Type B pancreatic cell (in vitro differentiated cells): ENCODE measurements around the gene SLC46A1. TPM values are rescaled to one million over a fixed set of nuclear protein-coding genes. Genes with fewer than 3 reads are reported as not detected.
A peak's percentile ranks its signal among the peaks of the same experiment; 100 is the strongest.

Experiments used
- DNase-seq: peaks from one replicate; pipeline ENCODE4 v3.0.0; 2021; ENCODE audit warnings: mixed read lengths; ENCODE audit not compliant: unreplicated experiment; ENCODE audit errors: extremely low spot score
- H3K27ac Mint-ChIP-seq: 2 replicates; pipeline ENCODE4 v1.8.0; 2021; ENCODE audit warnings: mild to moderate bottlenecking, mixed read lengths
- H3K27me3 Mint-ChIP-seq: 2 replicates; pipeline ENCODE4 v1.8.0; 2021; ENCODE audit warnings: mixed read lengths
- H3K36me3 Mint-ChIP-seq: 2 replicates; pipeline ENCODE4 v1.8.0; 2021; ENCODE audit warnings: mixed read lengths
- H3K4me1 Mint-ChIP-seq: one replicate; pipeline ENCODE4 v1.8.0; 2021; ENCODE audit warnings: mixed read lengths; ENCODE audit not compliant: unreplicated experiment
- H3K4me3 Mint-ChIP-seq: 2 replicates; pipeline ENCODE4 v1.8.0; 2021; ENCODE audit warnings: mild to moderate bottlenecking, mixed read lengths
- H3K9me3 Mint-ChIP-seq: 2 replicates; pipeline ENCODE4 v1.8.0; 2021; ENCODE audit warnings: mixed read lengths
- total RNA-seq: library from RNA; stranded (reverse); gene quantifications from 2 replicates; pipeline ENCODE4 v1.2.1, GENCODE V29; 2021; ENCODE audit warnings: low replicate concordance
- TF ChIP-seq, protein P1 (sequence below): fragments of 200-600 bp; sonication (generic); conservative IDR thresholded peaks from 2 replicates; pipeline ENCODE4 v1.5.0; 2021; ENCODE audit warnings: antibody characterized with exemption, mild to moderate bottlenecking

Gene SLC46A1
- total RNA-seq, 1 donor from 2014 or later, result 21.9 TPM

DNA sequence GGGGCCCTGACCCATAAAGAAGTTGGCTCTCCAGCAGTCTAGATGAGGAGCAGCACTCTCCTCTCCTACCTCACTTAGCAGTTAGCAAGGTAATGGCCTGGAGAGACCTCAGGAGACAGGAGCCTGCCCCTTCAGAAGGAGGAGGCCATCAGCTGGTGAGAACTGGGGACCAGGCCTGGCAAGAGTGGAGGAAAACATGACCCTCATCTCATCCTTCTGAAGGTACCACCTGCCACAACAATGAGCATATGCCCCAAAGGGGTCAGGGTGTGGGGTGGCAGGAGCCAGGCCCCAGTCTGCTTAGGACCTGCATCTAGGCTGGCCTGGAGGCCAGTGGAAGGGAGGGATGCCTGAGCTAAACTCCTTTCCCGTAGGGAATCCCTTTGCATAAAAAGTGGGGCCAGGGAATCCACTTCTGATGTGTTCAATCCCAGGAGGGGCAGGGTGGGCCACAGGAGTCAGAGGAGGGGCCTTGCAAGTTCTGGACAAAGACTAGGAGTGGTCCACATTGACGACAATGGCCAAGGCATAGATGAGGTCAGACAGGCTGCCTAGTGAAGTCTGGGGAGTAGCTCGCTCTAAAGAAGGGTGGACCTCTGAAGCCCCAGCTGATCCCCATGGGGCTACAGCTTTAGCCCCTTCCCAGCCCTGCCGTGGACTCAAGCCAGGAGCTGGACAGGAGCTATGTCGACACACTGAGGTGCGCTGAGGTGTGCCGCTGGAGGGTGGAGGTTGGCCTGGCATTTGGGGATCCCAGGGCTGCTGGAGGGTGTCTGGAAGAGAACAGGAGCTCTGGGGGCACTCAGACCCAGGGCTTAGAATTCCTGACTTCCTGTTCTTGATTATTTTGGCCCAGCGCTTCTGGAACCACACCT is 42.0 kb downstream of the SLC46A1 start:
- DNase-seq, result no peak
- Mint-ChIP-seq H3K27ac (no peak overlapping the region), H3K36me3 (peaks cover 5% of the 10 kb centered on the region), H3K4me3 (no peak overlapping the region), H3K27me3 (no peaks in the 10 kb centered on the region), H3K9me3 (no peaks in the 10 kb centered on the region), H3K4me1 (no peaks in the 10 kb centered on the region)
- TF ChIP-seq, protein P1, sequence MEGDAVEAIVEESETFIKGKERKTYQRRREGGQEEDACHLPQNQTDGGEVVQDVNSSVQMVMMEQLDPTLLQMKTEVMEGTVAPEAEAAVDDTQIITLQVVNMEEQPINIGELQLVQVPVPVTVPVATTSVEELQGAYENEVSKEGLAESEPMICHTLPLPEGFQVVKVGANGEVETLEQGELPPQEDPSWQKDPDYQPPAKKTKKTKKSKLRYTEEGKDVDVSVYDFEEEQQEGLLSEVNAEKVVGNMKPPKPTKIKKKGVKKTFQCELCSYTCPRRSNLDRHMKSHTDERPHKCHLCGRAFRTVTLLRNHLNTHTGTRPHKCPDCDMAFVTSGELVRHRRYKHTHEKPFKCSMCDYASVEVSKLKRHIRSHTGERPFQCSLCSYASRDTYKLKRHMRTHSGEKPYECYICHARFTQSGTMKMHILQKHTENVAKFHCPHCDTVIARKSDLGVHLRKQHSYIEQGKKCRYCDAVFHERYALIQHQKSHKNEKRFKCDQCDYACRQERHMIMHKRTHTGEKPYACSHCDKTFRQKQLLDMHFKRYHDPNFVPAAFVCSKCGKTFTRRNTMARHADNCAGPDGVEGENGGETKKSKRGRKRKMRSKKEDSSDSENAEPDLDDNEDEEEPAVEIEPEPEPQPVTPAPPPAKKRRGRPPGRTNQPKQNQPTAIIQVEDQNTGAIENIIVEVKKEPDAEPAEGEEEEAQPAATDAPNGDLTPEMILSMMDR, result no peak

DNA sequence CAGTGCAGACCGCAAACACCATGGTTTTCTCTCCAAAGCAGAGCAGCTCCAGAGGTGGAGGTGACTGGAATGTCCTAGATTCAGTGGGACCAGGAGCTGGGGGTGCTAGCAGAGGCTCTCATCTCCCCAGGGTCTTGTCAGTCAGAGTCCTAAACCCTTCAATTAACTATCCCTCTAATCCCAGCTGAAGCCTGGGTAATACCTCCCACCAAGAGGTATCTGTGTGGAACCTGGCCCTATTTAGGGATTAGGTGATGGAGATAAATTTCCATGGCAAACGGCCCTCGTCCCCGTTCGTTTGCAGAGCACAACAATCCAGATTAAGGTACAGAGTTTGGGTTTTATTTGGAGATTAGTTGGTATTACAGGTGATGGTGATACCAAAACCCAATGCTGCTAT is 42.8 kb downstream of the SLC46A1 start:
- TF ChIP-seq, protein P1, result no peak
- Mint-ChIP-seq H3K4me3 (no peak overlapping the region), H3K9me3 (no peaks in the 10 kb centered on the region), H3K27ac (no peak overlapping the region), H3K36me3 (peaks cover 5% of the 10 kb centered on the region), H3K4me1 (peaks cover 4% of the 10 kb centered on the region), H3K27me3 (no peaks in the 10 kb centered on the region)
- no peak for DNase-seq

DNA sequence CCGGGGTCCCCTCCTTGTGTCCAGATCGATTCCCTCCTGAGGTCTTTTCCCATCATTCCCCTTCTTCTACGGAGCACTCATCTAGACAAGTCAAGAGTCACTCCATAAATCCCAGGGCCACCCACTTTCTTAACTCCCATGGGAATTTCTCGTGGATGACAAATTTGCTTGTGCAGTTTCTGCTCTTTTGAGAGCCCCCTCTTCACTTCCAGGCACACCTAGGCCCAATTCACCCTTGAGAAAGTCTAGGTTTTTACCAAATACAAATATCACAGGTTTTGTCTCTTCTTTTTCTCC is 48.2 kb downstream of the SLC46A1 start:
- DNase-seq, result no peak
- TF ChIP-seq, protein P1, result no peak
- H3K27ac Mint-ChIP-seq, result peak overlapping the region; percentile 92
- peaks cover 17% of the 10 kb centered on the region for H3K4me1 Mint-ChIP-seq
- no peaks in the 10 kb centered on the region for H3K9me3 Mint-ChIP-seq
- peak overlapping the region; percentile 96 for H3K4me3 Mint-ChIP-seq
- no peaks in the 10 kb centered on the region for H3K27me3 Mint-ChIP-seq
- peaks cover 5% of the 10 kb centered on the region for H3K36me3 Mint-ChIP-seq

DNA sequence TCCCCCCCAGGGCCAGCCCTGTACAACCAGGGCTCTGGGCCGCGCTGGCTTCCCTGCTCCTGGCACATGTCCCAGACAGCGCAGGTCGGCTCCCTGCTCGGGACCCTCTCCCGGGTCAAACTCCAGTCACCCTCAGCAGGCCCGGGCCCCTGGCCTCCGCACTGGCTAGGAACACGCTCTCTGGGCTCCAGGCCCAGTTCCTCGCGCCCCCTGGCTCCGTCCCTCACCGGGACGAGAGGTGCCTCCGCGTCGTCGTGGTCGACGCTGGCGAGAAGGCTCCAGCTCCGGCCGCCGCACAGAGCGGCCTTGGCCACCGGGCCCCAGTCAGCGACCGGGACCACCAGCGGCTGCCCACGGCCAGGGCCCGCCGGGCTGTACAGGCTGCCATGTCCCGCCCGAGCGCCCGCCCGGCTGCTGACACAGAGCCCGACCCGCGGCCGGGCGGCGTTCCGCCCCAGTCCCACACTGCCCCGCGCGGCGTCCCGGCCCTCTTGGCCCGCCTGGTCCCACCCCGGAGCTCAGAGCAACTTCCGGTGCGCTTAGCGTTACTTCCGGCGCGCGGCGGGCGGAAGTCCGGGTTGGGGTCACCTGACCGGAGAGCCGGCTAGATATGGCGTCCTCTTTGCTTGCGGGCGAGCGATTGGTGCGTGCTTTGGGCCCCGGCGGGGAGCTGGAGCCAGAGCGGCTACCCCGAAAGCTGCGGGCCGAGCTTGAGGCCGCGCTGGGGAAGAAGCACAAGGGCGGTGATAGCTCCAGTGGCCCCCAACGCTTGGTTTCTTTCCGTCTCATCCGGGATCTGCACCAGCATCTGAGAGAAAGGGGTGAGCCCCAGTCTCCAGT is 48.7 kb downstream of the SLC46A1 start, which contains the start of gene POLDIP2:
Gene POLDIP2 (minus strand): TSS at position 467 of the 840 bp plus-strand sequence. CDS start 79 bp downstream, at position 388.
- H3K36me3 Mint-ChIP-seq, result peaks cover 5% of the 10 kb centered on the region
- peak within 1 kb of the TSS; percentile 92 for H3K27ac Mint-ChIP-seq
- no peaks in the 10 kb centered on the region for H3K9me3 Mint-ChIP-seq
- peaks cover 17% of the 10 kb centered on the region for H3K4me1 Mint-ChIP-seq
- H3K4me3 Mint-ChIP-seq, result peak within 1 kb of the TSS; percentile 96
- DNase-seq, result peak; percentile 97
- TF ChIP-seq, protein P1, result peak; percentile 24
- no peaks in the 10 kb centered on the region for H3K27me3 Mint-ChIP-seq

DNA sequence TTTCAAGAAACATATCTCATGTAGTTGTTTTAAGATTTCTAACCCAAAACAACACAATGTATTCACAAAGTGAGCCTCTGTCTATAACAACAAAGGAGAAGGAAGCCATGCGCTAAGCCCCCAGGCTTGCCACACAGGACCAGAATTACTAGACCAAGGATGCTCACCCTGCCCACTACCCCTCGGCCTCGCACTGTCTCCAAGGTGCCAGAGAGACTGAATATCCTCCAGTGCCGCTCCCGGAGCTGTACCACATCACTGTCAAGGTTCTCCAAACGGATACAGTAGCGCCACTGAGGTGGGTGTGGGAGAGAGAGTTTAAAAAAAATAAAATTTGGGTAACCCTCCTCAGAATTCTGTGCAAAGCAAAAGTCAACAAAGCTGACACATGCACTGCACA is 55.7 kb downstream of the SLC46A1 start:
- no peak overlapping the region for H3K27ac Mint-ChIP-seq
- no peak for DNase-seq
- H3K9me3 Mint-ChIP-seq, result no peaks in the 10 kb centered on the region
- no peak overlapping the region for H3K4me3 Mint-ChIP-seq
- no peaks in the 10 kb centered on the region for H3K4me1 Mint-ChIP-seq
- TF ChIP-seq, protein P1, result no peak
- H3K27me3 Mint-ChIP-seq, result no peaks in the 10 kb centered on the region
- H3K36me3 Mint-ChIP-seq, result peaks cover 6% of the 10 kb centered on the region
